ENCODE data around the gene DMAP1.

DMAP1 gene

GRCh38 chr1:44228218-44228617, 14.9 kb downstream of the DMAP1 start:
- DNase-seq: no peak

GRCh38 chr1:44229435-44230167, 16.3 kb downstream of the DMAP1 start:
- no peak for DNase-seq

- DNase-seq: no peak
These were observed 17.5 kb downstream of the DMAP1 start for GRCh38 chr1:44230796-44231195.

GRCh38 chr1:44233593-44233992, 20.3 kb downstream of the DMAP1 start:
- DNase-seq: no peak

DNA sequence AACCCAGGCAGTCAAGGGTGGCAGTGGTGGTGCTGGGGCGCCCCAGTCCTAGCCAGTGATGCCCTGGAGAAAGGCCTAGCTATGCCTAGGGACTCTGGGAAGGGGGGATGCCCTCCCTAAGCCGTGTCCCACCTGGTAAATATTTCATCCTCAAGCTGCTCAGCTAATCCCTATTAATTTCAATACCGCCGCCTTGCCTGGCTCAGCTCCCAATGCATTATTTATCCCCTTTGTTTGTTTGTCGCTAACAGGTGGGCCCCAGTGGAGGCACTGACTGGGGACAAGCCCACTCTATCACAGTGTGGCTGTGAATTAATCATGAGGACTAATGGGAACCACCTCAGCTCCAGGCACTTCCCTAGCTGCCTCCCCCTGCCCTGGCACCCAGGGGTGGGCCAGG, 22.5 kb downstream of the DMAP1 start:
- DNase-seq: no peak

- no peak for DNase-seq
These were observed 23.4 kb downstream of the DMAP1 start for GRCh38 chr1:44236490-44237272.

- no peak for DNase-seq
These were observed 24.6 kb downstream of the DMAP1 start for GRCh38 chr1:44237721-44238457.

- no peak for DNase-seq
These were observed 25.4 kb downstream of the DMAP1 start for GRCh38 chr1:44238660-44239059.

GRCh38 chr1:44239331-44239960, 26.2 kb downstream of the DMAP1 start:
- no peak for DNase-seq

DNA sequence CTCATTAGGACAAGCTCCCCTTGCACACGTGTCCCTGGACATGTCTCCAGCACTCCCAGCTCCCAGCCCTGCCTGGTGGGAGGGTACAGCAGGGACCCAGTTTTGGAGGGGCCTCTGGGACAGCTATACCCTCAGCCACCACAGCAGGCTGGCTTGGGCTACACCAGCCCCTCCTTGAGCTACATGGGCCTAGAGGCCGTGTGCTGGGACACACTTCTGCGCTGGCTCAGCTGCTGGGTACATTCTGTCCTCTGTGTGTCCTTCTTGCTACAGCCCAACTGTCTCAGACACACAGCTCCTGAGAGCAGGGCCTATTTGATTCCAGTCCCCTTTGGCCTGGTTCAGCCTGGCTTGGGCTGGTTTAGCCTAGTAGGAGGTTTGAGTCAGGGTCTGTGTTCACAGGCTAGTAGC, 26.7 kb downstream of the DMAP1 start:
- DNase-seq: no peak

GRCh38 chr1:44240802-44241671, 27.8 kb downstream of the DMAP1 start:
- DNase-seq: no peak

- no peak for DNase-seq
These were observed 29.5 kb downstream of the DMAP1 start for GRCh38 chr1:44242746-44243145.

GRCh38 chr1:44243782-44244495, 30.7 kb downstream of the DMAP1 start:
- DNase-seq: no peak

DNA sequence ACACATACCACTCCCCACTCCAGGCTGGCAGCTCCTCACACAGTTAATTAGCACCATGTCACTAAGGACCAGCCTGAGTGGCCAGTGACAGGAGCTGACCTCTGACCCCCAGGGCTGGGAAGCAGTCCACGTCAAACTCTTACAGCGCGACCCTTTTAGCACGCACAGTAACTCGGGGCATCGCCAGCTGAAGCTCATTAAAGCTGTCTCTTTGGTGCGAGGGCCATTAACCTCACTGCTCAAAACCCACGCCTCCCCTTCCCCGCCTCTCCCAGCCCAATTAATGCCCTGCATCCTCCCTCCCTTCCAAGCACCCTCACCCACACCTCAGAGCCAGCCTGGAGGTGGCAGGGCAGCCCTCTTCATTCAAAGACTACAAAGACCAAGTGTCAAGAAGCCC, 31.7 kb downstream of the DMAP1 start:
- DNase-seq: no peak

GRCh38 chr1:44246806-44247205, 33.5 kb downstream of the DMAP1 start:
- no peak for DNase-seq

GRCh38 chr1:44249543-44249942, 36.3 kb downstream of the DMAP1 start:
- no peak for DNase-seq

GRCh38 chr1:44250068-44250781, 37.0 kb downstream of the DMAP1 start:
- no peak for DNase-seq

DNA sequence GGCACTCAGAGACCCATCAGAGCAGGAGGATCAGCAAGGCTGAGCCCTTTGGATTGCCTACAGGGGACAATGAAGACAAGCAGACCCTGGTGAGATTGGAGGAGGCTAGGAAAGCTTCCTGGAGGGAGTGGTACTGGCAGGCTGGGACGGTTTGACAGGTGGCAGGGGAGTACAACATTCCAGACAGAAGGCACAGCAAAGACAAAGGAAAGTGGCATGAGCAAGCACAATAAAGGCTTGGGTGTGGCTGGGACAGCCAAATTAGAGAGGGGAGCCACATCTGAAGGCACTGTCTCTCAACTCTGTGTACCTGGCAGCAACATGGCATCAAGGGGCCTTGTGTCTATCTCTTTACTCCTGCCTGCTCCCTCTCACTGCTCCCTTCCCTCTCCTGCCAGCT, 38.2 kb downstream of the DMAP1 start:
- DNase-seq: no peak

GRCh38 chr1:44251989-44252671, 38.9 kb downstream of the DMAP1 start:
- DNase-seq: no peak

DNA sequence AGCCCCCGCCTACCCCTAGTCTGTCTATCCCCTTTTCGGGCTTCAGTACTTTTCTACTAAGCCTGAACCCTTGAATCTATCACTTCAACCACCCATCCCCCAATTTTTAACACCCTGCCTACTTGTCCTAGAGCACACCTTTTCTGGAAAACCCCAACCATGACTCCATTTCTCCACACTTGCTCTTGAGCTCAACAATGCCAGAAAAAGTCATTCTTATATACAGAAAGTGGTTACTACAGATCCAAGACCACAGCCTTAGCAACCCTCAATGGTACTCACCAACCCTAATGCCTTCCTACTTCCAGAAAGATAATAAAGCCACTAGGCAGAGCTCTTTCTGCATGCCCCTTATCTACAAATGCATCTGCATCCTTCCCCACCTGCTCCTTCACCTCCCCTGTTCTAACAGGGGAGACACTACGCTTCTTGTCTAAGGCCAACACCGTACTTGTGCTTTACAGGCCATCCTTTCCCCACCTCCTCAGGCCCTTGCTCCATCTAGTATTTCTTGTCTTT, 41.2 kb downstream of the DMAP1 start:
- no peak for DNase-seq

All from SIG-M5 (cell line).